OCI-LY7 (cell line): ENCODE results near the gene UVSSA. TPM values are rescaled to one million over a fixed set of nuclear protein-coding genes. Genes with fewer than 3 reads are reported as not detected.

Source experiments
- BruUV-seq: library from RNA; stranded (reverse); fragments of 400-500 nt; replicated peaks from 2 replicates; lab custom pipeline; 2021; lab: Mats Ljungman, UMichigan
- CTCF ChIA-PET: fragments of 300-600 bp; sonication (Branson Sonifier 250); formaldehyde crosslinking; loops from one replicate; lab custom pipeline; 2022; ENCODE audit warnings: antibody characterized with exemption; ENCODE audit not compliant: unreplicated experiment; lab: Charles Lee
- POLR2A ChIA-PET: fragments of 300-600 bp; sonication (Branson Sonifier 250); formaldehyde crosslinking; loops from one replicate; lab custom pipeline; 2022; ENCODE audit warnings: antibody characterized with exemption; lab: Charles Lee
- DNase-seq: peaks from one replicate; pipeline ENCODE4 v3.0.0-alpha.2; 2015; ENCODE audit warnings: low spot score
- H2AFZ ChIP-seq: fragments of 200-600 bp; sonication (generic), shearing (Covaris generic); 2 replicates; pipeline ENCODE4 v1.6.1; 2014; ENCODE audit warnings: mild to moderate bottlenecking, antibody characterized with exemption, low read length, moderate library complexity
- H3K27ac ChIP-seq: fragments of 200-600 bp; sonication (generic); 2 replicates; pipeline ENCODE4 v1.5.1; 2014; ENCODE audit warnings: mixed run types, low read depth, mild to moderate bottlenecking, moderate library complexity, low read length, inconsistent platforms; ENCODE audit not compliant: poor library complexity, severe bottlenecking
- H3K36me3 ChIP-seq: fragments of 200-600 bp; sonication (generic); 2 replicates; pipeline ENCODE4 v1.6.1; 2014; ENCODE audit warnings: mild to moderate bottlenecking, antibody characterized with exemption, low read length, moderate library complexity, mixed read lengths; ENCODE audit not compliant: insufficient read depth
- H3K4me1 ChIP-seq: fragments of 200-600 bp; sonication (generic); 2 replicates; pipeline ENCODE4 v1.5.1; 2014; ENCODE audit warnings: mild to moderate bottlenecking, low read length; ENCODE audit not compliant: insufficient read depth, poor library complexity, severe bottlenecking
- H3K4me2 ChIP-seq: fragments of 200-600 bp; sonication (generic); 2 replicates; pipeline ENCODE4 v1.6.1; 2014; ENCODE audit warnings: mild to moderate bottlenecking, low read length
- H3K4me3 ChIP-seq: fragments of 200-600 bp; sonication (generic); 2 replicates; pipeline ENCODE4 v1.5.1; 2014; ENCODE audit warnings: mild to moderate bottlenecking, low read depth, low read length; ENCODE audit not compliant: poor library complexity, severe bottlenecking
- H3K79me2 ChIP-seq: fragments of 200-600 bp; sonication (generic); 2 replicates; pipeline ENCODE4 v1.6.1; 2016; ENCODE audit warnings: low read depth, mild to moderate bottlenecking, low read length, moderate library complexity, mixed read lengths; ENCODE audit not compliant: insufficient read depth
- H3K9me2 ChIP-seq: fragments of 200-600 bp; sonication (generic); 2 replicates; pipeline ENCODE4 v1.6.1; 2016; ENCODE audit warnings: mild to moderate bottlenecking, low read length, mixed read lengths; ENCODE audit not compliant: insufficient read depth
- H3K9me3 ChIP-seq: fragments of 200-600 bp; sonication (generic); 2 replicates; pipeline ENCODE4 v1.6.1; 2014; ENCODE audit warnings: mild to moderate bottlenecking, mixed run types, low read length, mixed read lengths
- H4K20me1 ChIP-seq: fragments of 200-600 bp; sonication (generic); 2 replicates; pipeline ENCODE4 v1.6.1; 2014; ENCODE audit warnings: mild to moderate bottlenecking, antibody characterized with exemption, low read length, moderate library complexity, mixed read lengths; ENCODE audit not compliant: insufficient read depth
- EZH2phosphoT487 ChIP-seq: fragments of 200-600 bp; sonication (generic); IDR thresholded peaks from 2 replicates; pipeline ENCODE4 v1.6.1; 2018; ENCODE audit warnings: low read depth, borderline replicate concordance, mild to moderate bottlenecking, mixed run types, antibody characterized with exemption, low read length, moderate library complexity, mixed read lengths
- intact Hi-C: fragments of 100-400 bp; cut with micrococcal nuclease; formaldehyde crosslinking; loops from one replicate; pipeline ENCODE4 v1.10.0; 2022; ENCODE audit not compliant: unreplicated experiment
- total RNA-seq, 2 experiments: library from RNA; depleted of rRNA in 1 of 2; stranded (reverse); fragments of >200 nt in 1 of 2; shearing (Covaris generic) in 1 of 2; gene quantifications; 2 replicates each; pipeline ENCODE4 v1.2.3, GENCODE V29; 2014 to 2022
- TF ChIP-seq, protein P1 (sequence below): fragments of 200-600 bp; sonication (generic); conservative IDR thresholded peaks from 2 replicates; pipeline ENCODE4 v1.5.1; 2014; ENCODE audit warnings: mild to moderate bottlenecking, antibody characterized with exemption, low read length, moderate library complexity, mixed read lengths

The UVSSA gene
- total RNA-seq, 2 experiments from 2014 or later: 13.2 to 43.2 TPM

DNA sequence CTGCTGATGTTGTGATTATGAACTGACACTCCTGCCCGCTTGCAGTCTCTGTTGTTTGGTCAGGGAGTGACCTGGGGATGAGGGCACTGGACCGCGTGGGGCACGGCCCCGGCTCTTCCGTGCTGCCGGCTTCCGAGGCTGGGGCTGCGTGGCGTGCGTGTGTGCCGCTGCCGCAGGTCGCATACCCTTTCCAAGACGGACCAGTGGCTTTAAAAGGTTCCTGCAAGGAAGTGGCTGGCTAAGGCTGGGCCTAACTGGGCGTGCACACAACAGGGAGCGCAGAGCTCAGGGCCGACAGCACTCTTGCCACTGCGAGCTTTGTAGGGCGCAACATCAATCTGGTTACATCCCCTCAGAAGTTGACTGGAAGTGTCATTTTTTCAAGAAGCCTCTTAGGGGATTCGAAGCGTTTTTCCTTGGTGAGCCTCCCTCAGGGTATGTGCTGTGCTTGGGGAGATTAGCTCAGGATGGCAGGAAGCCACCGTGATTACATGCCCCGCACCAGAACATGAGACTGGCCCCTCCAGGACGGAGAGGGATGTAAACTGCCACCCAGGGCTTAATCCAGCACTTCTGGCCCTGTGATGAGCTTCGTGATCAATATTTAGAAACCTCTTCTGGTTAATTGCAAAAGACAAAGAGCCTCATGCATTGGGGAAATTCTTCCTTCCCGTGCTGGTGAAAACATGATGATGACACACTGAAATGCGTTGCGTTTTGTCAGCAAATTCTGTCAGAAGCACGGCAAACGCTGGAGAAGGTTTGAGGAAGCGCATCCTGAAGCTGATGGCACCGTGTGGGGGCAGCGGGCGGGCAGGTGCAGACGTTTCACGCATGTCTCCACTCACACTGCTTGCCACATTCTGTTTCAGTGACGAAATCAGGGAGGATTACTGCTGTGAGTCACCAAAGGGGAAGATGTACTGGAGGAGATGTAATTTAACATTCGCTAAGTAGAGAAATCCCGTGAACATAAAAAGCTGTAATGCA, 46.2 kb upstream of the UVSSA start:
- peaks cover 32% of the 10 kb centered on the region for H3K79me2 ChIP-seq
- POLR2A ChIA-PET: interaction anchor here (0.6 to 1.5 kb wide), 2 partner anchors 12 to 117 kb away, joined by 3 to 6 read pairs; no protein-coding TSS in a partner anchor
- peaks cover 66% of the 10 kb centered on the region for H3K36me3 ChIP-seq
- peaks cover 6% of the 10 kb centered on the region for H3K4me1 ChIP-seq
- no peaks in the 10 kb centered on the region for H4K20me1 ChIP-seq
- no peaks in the 10 kb centered on the region for H3K9me3 ChIP-seq
- intact Hi-C loops: no loop called here
- no peak overlapping the region for H3K27ac ChIP-seq
- CTCF ChIA-PET: no interaction called here
- no peak overlapping the region for H3K4me2 ChIP-seq
- H2AFZ ChIP-seq: no peak overlapping the region
- H3K9me2 ChIP-seq: no peaks in the 10 kb centered on the region
- no peak overlapping the region for H3K4me3 ChIP-seq
- TF ChIP-seq, protein P1, sequence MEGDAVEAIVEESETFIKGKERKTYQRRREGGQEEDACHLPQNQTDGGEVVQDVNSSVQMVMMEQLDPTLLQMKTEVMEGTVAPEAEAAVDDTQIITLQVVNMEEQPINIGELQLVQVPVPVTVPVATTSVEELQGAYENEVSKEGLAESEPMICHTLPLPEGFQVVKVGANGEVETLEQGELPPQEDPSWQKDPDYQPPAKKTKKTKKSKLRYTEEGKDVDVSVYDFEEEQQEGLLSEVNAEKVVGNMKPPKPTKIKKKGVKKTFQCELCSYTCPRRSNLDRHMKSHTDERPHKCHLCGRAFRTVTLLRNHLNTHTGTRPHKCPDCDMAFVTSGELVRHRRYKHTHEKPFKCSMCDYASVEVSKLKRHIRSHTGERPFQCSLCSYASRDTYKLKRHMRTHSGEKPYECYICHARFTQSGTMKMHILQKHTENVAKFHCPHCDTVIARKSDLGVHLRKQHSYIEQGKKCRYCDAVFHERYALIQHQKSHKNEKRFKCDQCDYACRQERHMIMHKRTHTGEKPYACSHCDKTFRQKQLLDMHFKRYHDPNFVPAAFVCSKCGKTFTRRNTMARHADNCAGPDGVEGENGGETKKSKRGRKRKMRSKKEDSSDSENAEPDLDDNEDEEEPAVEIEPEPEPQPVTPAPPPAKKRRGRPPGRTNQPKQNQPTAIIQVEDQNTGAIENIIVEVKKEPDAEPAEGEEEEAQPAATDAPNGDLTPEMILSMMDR: no peak
- no peak for TF ChIP-seq EZH2phosphoT487
- BruUV-seq: no TSS peak
- no peak for DNase-seq

DNA sequence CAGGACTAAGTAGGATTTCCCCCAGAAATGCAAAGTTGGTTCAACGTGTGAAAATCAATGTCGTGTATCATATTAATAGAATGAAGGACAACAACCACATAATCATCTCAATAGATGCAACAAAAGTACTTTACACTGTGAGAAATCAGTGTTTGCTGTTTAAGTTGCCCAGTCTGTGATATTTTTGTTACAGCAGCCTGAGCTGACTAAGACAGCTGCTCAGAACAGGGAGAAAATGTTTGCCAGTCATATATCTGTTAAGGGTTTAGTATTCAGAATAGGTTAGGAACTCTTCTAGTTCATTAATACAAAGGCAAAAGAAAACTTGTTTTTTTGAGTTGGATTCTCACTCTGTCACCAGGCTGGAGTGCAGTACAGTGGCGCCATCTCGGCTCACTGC, 44.8 kb upstream of the UVSSA start:
- no peaks in the 10 kb centered on the region for H3K9me3 ChIP-seq
- TF ChIP-seq EZH2phosphoT487: no peak
- TF ChIP-seq, protein P1: no peak
- no peak for DNase-seq
- ChIA-PET CTCF (no interaction called here), POLR2A (no interaction called here)
- no peak overlapping the region for H3K4me2 ChIP-seq
- peaks cover 59% of the 10 kb centered on the region for H3K36me3 ChIP-seq
- peaks cover 44% of the 10 kb centered on the region for H3K79me2 ChIP-seq
- H2AFZ ChIP-seq: no peak overlapping the region
- H3K4me3 ChIP-seq: no peak overlapping the region
- intact Hi-C loops: no loop called here
- no peaks in the 10 kb centered on the region for H4K20me1 ChIP-seq
- no peak overlapping the region for H3K27ac ChIP-seq
- BruUV-seq: no TSS peak
- no peaks in the 10 kb centered on the region for H3K9me2 ChIP-seq
- H3K4me1 ChIP-seq: peaks cover 14% of the 10 kb centered on the region
